HG03354 (cell line): ENCODE data around the gene ITGB2.
"Not testable (repeated sequence)": the region's sequence is repeated elsewhere in the genome, so short reads cannot be mapped to it uniquely, and the experiment has no call there.

Experiments used
- ATAC-seq: cut with Tn5 transposase; IDR thresholded peaks from one replicate; pipeline ENCODE4 v1.9.1; 2021; ENCODE audit warnings: mild to moderate bottlenecking; ENCODE audit not compliant: unreplicated experiment, poor library complexity, severe bottlenecking

Gene ITGB2

DNA sequence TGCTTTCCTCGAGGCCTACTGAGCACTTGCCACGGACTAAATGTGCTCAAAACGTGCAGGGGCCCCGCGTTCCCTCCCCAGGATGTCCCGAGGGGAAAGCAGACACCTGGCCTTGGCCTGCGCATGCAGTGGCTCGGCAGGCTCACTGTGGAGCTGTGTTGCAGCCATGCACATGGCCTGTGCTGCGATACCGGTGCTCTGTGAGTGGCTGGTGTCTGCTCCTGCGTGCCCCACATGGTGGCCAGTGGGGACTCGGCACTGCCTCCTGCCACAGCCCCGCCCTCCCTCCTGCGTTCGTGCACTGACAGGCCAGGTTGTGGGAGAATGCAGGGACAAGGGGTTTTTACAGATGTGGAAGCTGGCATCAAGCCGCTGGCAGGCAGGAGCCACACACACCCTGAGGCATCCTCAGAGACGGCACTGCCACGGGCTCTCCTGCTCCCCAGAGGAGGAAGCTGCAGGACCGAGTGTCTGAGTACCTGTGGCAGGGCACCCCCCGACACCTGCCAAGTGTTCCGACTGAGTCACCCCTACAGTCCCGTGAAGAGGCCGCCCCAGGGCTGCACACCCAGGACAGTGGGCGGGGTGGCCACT is 30.3 kb downstream of the ITGB2 start:
- no peak for ATAC-seq

DNA sequence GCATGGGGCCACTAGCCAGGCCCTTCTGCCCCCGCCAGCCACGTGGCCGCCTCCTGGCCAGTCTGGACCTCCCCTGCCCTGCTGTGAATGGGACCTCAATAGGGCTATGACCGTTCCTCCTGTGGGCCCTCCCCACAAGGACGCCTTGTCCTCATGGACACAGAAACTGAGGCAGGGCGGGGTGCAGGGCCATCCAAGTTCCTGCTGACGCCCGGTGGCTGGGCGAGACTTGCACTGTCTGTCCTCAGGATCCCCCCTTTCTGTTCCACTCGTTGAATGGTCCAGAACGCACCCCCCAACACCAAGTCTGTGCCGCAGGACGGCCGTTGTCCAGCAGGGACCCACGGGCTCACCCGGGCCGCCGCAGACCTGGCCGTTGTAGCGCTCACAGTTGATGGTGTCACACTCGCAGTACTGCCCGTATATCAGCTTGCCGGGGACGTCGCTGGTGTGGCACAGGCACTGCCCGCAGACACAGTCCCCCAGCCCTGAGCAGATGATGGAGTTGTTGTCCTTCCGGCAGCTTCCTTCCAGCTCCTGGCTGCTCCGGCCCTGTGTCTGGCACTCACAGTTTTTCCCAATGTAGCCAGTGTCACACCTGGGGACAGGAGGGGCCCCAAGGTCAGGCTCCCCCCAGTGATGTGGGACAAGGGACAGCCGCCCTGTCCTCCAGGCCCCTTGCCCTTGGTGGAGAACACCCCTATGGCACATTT is 30.9 kb downstream of the ITGB2 start:
- no peak for ATAC-seq

GRCh38 chr21:44888581-44889550 is 31.8 kb downstream of the ITGB2 start:
- ATAC-seq: no peak

DNA sequence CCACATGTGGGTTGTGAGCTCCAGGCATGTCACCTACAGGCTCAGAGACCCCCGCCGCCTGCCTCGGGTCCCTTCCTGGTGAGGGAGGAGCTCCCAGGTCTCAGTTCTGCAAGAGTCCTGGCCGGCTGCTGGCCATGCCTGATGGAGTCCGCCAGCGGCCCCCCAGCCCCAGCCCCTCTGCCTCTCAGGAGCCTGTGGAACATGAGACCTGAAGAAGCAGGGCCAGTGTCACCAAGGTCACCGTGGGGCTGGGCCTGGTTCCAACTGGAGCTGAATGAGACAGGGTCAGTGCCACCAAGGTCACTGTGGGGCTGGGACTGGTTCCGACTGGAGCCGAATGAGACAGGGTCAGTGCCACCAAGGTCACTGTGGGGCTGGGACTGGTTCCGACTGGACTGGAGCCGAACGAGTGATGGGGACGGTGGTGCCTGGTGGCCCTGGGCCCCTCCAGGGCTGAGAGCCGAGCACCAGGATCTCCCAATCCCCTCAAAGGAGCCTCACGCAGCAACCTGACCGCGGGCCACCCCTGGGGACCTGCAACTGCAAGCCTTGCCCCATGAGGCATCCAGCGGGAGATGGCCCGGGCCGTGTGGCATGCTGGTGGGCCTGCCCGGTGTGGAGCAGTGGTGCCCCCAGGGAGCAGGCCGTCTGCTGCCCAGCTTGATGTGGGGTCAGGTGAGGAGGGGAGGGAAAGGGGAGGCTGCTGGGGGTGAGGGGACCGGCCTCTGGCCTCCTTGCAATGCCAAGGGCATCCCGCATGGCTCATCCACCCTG is 32.7 kb downstream of the ITGB2 start:
- ATAC-seq: no peak

DNA sequence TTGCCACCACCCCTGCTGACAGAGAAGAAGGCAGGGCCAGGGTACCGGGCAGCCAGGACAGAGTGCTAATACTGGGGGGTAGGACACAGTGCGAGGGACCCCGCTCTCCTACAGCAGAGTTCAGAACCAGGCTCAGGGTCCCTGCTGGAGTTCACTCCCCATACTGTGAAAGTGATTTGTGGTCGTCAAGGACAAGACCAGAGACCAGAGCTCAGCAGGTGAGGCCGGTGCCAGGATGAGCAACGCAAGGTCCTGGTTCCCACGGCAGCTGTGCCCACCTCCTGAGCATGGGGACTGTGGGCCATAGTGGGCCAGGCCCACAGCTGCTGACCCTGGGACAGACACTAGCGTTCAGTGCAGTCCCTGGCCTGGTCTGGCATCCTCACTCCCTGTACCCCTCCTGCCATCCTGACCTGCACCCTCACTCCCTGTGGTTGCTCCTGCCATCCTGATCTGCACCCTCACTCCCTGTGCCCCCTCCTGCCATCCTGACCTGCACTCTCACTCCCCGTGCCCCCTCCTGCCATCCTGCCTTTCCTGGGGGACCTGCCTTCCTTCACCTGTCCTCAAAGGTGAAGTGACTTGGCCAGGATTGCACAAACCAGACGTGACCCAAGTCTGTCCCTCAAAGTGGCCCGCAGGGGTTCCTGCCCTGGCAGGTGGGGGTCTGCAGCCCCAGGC is 33.4 kb downstream of the ITGB2 start:
- no peak for ATAC-seq

DNA sequence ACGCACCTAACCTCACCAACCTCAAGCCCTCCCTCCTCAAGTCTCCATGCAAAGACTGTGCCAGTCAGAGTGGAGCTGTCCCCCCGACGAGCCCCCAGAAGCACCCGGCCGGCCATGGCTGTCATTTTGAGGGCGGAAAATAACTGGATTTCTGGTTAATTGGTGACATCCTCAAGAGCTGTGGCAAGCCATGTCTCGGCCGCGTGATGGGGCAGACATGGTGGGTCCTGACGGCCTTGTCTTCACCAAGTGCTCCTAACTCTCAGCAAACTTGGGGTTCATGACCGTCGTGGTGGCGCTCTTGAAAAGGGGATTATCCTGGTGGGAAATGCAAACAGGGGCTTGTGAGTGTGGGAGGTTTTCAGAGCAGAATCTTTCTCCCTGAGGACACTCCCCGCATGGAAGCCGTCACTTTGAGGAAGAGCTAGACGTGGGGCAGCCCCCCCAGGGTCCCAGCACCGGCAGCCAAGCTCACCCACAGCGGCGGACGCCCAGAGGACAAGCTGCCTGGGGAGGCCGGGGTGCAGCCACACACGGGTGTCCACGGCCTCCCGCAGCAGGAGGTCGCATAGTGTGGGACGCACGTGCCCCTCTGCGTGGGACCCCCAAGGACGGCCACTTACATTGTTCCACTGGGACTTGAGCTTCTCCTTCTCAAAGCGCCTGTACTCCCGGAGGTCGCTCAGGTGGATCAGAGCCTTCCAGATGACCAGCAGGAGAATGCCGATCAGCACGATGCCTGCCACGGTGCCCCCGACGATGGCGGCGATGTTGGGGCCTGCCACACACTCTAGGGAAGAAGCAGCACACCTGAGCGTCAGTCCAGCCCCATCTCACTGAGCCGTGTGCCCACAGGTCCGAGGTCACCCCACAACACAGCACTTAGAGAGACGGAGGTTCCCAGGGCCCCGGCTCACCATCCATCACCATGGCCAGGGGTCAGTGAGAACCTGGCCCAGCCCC is 34.3 kb downstream of the ITGB2 start:
- no peak for ATAC-seq

- no peak for ATAC-seq
Measured at GRCh38 chr21:44885615-44886014, 35.1 kb downstream of the ITGB2 start.

- ATAC-seq: no peak
Measured at GRCh38 chr21:44884097-44884496, 36.6 kb downstream of the ITGB2 start.

- no peak for ATAC-seq
Measured at GRCh38 chr21:44883250-44883649, 37.4 kb downstream of the ITGB2 start.

GRCh38 chr21:44881198-44881872 is 39.4 kb downstream of the ITGB2 start:
- ATAC-seq: peak; percentile 45

- peak; percentile 27 for ATAC-seq
Measured at GRCh38 chr21:44880405-44881197, 40.1 kb downstream of the ITGB2 start.

DNA sequence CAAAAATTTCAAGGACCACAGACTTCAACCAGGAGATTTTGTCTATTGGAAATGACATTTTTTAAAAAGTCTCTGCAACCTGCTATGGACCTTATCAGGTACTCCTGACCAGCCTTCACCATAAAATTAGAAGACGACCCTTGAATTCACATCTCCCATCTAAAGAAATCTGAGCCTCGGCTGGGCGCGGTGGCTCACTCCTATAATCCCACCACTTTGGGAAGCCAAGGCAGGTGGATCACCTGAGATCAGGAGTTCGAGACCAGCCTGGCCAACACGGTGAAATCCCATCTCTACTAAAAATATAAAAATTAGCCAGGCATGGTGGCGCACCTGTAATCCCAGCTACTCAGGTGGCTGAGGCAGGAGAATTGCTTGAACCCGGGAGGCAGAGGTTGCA is 41.5 kb downstream of the ITGB2 start:
- ATAC-seq: not testable (repeated sequence)

- ATAC-seq: no peak
Measured at GRCh38 chr21:44878053-44878982, 42.4 kb downstream of the ITGB2 start.

GRCh38 chr21:44876849-44877575 is 43.7 kb downstream of the ITGB2 start:
- ATAC-seq: no peak

DNA sequence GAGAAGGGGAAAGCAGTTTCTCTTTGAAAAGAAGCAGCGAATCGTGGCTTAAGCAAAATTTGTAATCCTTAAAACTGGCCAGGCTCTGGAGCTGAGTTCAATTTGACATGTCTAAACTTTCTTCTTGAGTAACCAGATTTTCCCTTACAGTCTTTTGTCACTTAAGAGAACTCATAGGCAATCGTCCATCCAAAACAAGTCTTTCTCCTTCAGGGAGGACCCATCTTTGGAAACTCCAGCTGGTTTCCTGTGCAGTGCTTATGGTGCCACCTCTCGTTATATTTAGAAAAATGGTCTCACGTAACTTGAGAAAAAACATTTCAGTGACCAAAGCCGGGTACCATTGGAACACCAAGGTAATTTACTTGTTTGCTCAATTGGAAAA is 45.4 kb downstream of the ITGB2 start:
- no peak for ATAC-seq
